HT-29 (cell line): ENCODE measurements around the gene RNF19B. TPM values are rescaled to one million over a fixed set of nuclear protein-coding genes. Genes with fewer than 3 reads are reported as not detected.
"Not testable (repeated sequence)": the region's sequence is repeated elsewhere in the genome, so short reads cannot be mapped to it uniquely, and the experiment has no call there.

Experiments used
- DNase-seq: peaks from one replicate; pipeline ENCODE4 v3.0.0-alpha.2; 2015; ENCODE audit warnings: low spot score
- total RNA-seq: library from RNA; depleted of rRNA; stranded (reverse); fragments of >200 nt; shearing (Covaris generic); gene quantifications from 2 replicates; pipeline ENCODE4 v1.2.3, GENCODE V29; 2014

Gene RNF19B
- total RNA-seq, 1 experiment from 2014 or later, result 15.8 TPM

DNA sequence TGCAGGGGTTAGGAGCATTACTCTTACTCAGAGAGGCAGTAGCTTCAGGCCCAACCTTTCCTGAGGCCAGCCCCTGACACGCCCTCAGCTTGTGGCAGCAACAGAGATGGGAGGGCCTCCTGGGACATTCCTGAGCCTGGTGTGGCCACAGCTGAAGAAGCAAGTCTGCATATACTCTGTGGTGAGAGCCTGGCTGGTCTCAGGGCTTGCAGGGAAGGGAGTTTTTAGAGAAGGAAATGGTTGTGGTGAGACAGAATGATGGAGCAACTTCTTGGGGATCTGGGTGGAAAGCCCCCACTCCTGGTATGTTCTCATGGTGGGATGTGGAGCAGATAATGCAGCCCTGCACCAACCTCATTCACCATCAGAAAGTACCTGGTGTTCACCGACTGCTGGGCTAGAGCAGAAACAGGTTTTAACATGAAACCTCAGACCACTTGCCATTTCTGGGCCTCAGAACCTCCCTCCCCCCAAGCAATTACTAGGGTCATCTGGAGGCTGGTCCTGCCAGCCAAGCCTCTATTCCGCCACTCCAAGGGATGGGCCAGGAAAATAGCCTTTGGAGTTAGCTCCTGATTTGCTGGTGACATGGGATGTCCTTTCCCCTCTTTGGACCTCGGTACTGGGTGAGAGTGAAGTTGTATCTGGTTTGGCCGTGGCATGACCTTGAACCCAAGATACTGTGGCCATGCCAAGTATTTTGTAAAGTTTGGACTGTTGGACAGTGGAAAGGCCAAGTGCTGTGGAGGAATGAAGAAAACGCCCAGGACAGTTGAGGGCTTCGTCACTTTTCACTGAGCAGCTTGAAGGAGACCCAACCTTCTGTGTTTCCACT, 28.1 kb upstream of the RNF19B start:
- peak; percentile 90 for DNase-seq

DNA sequence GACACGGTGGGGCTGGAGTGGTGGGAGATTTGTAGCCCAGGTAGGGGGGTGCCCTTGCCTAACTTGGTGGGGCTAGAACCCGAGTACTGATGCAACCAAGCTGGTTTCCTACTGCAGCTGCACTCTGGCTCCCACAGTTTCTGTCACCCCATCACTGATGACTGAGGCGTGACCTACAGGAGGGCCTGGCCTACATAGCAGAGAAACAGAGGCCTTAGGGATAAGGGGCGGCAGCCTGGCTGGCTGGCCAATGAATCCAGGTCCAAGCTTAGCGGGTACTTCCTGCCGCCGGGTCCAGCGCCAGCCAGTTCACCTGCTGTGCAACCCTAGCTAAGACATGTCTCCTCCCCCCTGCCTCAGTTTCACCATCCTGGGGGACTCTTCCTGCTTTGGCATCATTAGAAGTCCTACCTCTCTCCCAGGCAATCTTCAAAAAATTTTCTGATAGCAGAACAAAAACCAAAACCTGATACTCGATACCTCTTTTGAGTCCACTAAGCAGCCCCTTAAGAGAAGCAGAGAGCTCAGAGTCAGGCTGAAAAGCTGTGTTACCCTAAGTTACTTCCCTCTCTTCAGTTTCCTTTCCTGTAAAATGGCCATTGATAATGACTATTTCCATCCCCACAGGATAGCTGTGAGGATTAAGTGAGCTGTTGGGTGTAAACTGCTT, 27.3 kb upstream of the RNF19B start:
- no peak for DNase-seq

- DNase-seq, result no peak
Observed at GRCh38 chr1:32991386-32991785, 26.8 kb upstream of the RNF19B start.

- no peak for DNase-seq
Observed at GRCh38 chr1:32990887-32991286, 26.3 kb upstream of the RNF19B start.

DNA sequence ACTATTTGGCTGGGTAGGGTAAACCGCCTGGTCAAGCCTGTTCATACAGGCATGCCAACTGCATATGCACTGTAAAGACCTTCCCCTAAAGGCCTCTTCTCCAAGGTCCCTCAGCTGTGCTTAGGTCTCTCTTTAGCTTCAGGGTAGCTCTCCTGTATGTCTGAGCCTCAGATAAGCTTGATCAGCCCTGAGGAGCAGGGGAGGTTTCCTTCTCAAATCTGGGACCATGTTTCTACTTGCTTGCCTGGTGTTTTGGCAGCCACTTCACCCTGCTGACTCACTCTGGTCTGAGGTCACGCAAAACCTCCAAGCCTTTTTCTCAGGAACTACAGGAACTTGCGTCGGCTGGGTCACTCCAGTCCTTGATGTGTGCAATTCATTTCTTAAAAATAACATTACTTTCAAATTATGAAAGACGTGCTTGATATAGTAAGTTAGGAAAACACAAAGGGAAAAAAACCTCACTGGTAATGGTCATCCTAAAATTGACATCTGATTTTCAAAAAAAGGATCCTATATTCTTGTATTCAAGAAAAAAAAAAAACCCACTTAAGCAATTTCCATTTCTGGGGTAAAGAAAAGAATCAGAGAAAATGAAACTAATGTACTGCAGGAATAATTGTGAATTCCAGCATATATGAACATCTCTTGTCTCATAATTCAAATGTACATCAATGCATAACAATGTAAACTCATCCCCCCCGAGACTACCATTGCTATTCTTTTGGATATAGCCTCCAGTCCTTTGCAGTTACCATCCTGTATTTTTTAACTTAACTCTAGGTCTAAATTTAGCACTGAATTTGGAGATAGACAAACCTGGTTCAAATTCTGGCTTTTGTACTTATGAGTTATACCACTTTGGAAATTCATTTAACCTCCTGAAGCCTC, 24.8 kb upstream of the RNF19B start:
- DNase-seq, result peak; percentile 65

DNA sequence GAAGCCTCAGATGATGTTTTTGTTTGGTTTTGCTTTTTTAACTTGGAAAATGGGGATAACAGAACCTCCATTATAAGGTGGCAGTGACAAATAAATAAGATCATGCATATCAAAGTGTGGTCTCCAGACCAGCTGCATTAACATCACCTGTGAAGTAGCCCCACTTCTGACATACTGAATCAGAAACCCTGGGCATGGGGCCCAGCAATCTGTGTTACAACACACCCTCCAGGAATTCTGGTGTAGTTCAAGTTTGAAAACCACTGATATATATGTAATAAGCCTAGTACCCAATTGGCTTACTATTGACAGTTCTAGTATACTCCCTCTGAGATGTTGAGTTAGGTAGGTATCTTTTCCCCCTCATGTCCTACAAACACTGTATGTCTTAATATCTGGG, 24.1 kb upstream of the RNF19B start:
- no peak for DNase-seq

- DNase-seq, result no peak
Observed at GRCh38 chr1:32985226-32985625, 20.6 kb upstream of the RNF19B start.

DNA sequence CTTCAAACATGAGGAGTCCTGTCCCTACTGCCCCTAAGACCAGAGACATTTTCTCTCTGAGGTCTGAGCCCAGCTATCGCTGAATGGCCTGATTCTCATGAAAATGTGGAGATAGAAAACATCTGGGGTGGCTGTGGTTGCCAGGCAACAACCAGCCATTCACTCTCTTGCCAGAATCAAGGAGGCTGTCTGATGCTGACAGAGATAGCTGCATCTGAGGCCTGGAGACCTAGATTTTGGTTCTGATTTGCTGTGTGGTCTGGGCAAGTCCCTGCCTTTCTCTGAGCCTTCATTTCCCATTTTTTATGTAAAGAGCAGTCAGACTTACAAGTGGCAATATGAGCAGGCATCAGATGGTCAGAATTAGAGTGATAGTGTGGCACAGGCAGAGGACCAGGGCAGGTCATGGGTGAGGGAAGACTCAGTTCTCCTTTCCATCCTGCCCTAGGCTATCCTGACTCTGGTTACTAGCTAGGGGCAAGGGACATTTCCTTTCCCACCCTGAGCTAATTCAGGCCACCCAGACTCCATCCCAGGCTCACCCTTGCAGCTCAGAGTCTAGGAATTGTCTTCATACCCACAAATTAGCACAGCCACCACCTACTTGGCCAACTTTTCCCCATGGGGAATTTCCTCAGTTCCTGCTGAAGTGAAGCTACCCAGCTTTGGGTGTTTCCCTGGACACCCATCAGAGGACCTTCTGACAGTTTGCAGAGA, 20.0 kb upstream of the RNF19B start:
- no peak for DNase-seq

- DNase-seq, result no peak
Observed at GRCh38 chr1:32984090-32984454, 19.5 kb upstream of the RNF19B start.

DNA sequence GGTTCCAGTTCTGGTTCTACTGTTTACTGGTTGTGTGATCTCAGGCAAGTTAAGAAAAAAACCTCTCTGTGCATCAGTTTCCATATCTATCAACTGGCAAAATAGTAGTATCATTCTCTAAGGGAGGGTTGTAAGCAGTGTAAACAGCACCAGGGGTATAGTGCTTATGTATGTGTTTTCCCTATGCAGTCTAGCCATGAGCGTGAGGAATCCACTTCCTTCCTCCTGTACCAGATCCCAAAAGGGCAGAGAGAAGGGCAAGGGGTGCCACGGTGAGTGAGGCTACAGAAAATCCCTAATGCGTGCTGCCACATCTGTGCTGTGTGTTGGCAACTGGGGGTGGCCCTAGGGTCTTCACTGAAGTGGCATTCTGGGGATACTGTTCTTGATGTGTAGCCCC, 18.4 kb upstream of the RNF19B start:
- DNase-seq, result no peak

GRCh38 chr1:32981003-32981901, 16.6 kb upstream of the RNF19B start:
- peak; percentile 71 for DNase-seq

DNA sequence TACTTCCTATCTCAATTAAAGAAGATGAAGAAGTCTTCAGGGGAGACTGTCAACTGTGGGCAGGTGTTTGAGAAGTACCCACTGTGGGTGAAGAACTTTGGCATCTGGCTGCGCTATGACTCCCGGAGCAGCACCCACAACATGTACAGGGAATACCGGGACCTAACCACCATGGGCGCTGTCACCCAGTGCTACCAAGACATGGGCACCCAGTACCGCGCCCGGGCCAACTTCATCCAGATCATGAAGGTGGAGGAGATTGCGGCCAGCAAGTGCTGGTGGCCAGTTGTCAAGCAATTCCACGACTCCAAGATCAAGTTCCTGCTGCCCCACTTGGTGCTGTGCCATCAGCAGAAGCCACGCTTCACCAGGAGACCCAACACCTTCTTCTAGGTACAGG, 15.5 kb upstream of the RNF19B start:
- DNase-seq, result no peak

GRCh38 chr1:32978854-32979253, 14.2 kb upstream of the RNF19B start:
- no peak for DNase-seq

- DNase-seq, result no peak
Observed at GRCh38 chr1:32977546-32978087, 13.0 kb upstream of the RNF19B start.

- DNase-seq, result not testable (repeated sequence)
Observed at GRCh38 chr1:32975055-32975454, 10.4 kb upstream of the RNF19B start.

- DNase-seq, result not testable (repeated sequence)
Observed at GRCh38 chr1:32973458-32973857, 8.8 kb upstream of the RNF19B start.

- peak; percentile 40 for DNase-seq
Observed at GRCh38 chr1:32972814-32973428, 8.3 kb upstream of the RNF19B start.

DNA sequence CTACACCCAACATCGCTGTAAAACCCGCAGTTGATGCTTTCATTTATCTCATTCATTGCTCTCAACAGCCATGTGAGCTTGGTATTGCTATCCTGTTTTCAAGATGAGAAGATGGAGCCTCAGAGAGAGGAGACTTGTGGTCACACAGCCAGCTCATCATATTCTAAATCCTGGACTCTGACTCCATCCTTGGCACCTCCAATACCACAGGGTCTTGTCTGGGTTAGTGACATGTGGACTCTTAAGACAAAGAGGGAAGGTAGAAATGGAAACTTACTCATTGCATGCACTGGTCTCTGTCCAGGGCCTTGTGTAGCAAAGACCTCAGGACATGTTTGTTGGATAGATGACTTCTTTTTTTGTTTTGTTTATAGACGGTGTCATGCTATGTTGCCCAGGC, 7.0 kb upstream of the RNF19B start:
- no peak for DNase-seq

GRCh38 chr1:32971156-32971555, 6.5 kb upstream of the RNF19B start:
- no peak for DNase-seq

DNA sequence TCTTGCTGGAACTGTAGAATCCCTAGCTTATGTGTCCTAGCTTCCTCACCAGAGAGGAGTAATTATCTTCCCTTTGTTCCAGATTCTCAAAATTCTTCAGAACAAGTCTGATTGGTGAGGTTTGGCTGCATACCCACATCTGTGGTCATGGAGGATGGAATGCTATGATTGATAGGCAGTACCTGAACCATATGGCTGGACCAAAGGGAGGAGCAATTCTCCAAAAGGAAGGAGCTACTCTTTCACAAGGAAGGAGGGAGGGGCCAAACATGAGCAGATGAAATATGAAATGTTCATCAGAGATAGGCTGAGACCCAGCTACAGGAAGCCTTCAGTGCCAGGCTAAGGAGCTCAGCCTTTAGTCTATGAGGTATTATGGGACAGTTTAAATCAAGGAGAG, 5.0 kb upstream of the RNF19B start:
- no peak for DNase-seq
